ENCODE data around the gene SPATA3.

- no peak for TF ChIP-seq ARNT (IDR thresholded peaks at IDR 0.05)
- TF ChIP-seq TARDBP (IDR thresholded peaks at IDR 0.05): no peak
- TF ChIP-seq CTBP1 (IDR thresholded peaks at IDR 0.05; ENCODE audit: borderline replicate concordance): no peak
- no peak for TF ChIP-seq HDGF (IDR thresholded peaks at IDR 0.05; ENCODE audit: borderline replicate concordance)
These were observed 9.3 kb upstream of the SPATA3 start for GRCh38 chr2:230986520-230987136.

Data from HEK293T (cell line).